Kidney epithelial cell (primary cell): ENCODE results near the gene GPR108. TPM values are rescaled to one million over a fixed set of nuclear protein-coding genes. Genes with fewer than 3 reads are reported as not detected.

ENCODE experiments used
- DNase-seq: peaks from one replicate; pipeline ENCODE4 v3.0.0-alpha.2; 2010; ENCODE audit warnings: low read depth
- H3K27me3 ChIP-seq: 2 replicates; pipeline ENCODE4 v1.6.0; 2011; ENCODE audit warnings: low read length; ENCODE audit not compliant: control insufficient read depth, insufficient read depth
- H3K36me3 ChIP-seq: 2 replicates; pipeline ENCODE4 v1.5.1; 2011; ENCODE audit warnings: low read length; ENCODE audit not compliant: control insufficient read depth, insufficient read depth
- H3K4me3 ChIP-seq: 2 replicates; pipeline ENCODE4 v1.5.1; 2011; ENCODE audit warnings: low read depth, mild to moderate bottlenecking, control low read depth, low read length
- total RNA-seq: library from RNA; depleted of rRNA; stranded (reverse); fragments of >200 nt; gene quantifications from 2 replicates; pipeline ENCODE4 v1.2.3, GENCODE V29; 2015
- TF ChIP-seq, protein P1 (sequence below): IDR thresholded peaks from 2 replicates; pipeline ENCODE4 v1.5.1; 2011; ENCODE audit warnings: mild to moderate bottlenecking, moderate library complexity, low read length, control low read depth, inconsistent platforms; ENCODE audit not compliant: insufficient read depth, poor library complexity, severe bottlenecking

Gene GPR108
- total RNA-seq, 1 donor from 2014 or later = 66.6 TPM

DNA sequence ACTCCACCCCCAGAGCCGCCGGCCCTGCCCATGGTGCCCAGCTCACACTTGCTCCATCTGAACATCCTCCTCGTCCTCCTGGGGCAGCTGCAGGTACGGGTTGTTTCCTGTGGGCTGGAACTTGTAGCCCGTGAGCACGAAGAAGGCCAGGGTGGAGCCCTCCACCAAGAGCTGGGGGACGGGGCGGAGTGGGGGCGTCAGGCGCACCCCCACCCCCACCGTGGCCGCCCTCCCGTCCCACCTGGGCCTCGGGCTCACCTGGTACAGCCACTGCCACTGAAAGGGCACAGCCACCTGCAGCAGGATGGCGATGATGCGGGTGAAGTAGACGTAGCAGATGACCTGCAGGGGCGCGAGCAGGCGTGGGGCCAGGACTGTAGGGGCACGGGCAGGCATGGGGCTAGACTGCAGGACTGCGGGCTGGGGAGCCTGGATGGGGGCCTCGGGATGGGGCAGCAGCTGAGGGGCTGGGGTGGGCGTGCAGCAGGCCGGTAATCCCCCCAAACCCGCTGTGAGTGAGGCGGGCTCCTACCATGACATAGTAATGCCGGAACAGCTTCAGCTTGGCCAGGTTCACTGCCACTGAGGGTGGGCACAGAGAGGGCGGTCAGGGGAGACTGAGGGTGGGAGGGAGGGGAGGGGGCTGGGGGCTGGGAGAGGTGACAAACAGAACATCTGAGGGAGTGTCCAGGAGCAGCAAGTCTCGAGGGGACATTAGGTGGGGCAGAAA, 6.3 kb downstream of the GPR108 start:
- DNase-seq = no peak
- TF ChIP-seq, protein P1, sequence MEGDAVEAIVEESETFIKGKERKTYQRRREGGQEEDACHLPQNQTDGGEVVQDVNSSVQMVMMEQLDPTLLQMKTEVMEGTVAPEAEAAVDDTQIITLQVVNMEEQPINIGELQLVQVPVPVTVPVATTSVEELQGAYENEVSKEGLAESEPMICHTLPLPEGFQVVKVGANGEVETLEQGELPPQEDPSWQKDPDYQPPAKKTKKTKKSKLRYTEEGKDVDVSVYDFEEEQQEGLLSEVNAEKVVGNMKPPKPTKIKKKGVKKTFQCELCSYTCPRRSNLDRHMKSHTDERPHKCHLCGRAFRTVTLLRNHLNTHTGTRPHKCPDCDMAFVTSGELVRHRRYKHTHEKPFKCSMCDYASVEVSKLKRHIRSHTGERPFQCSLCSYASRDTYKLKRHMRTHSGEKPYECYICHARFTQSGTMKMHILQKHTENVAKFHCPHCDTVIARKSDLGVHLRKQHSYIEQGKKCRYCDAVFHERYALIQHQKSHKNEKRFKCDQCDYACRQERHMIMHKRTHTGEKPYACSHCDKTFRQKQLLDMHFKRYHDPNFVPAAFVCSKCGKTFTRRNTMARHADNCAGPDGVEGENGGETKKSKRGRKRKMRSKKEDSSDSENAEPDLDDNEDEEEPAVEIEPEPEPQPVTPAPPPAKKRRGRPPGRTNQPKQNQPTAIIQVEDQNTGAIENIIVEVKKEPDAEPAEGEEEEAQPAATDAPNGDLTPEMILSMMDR = no peak
- H3K27me3 ChIP-seq = no peaks in the 10 kb centered on the region
- peaks cover 1% of the 10 kb centered on the region for H3K36me3 ChIP-seq
- H3K4me3 ChIP-seq = no peak overlapping the region

GRCh38 chr19:6730153-6730804, 7.1 kb downstream of the GPR108 start:
- DNase-seq = no peak
- H3K27me3 ChIP-seq = no peaks in the 10 kb centered on the region
- TF ChIP-seq, protein P1 = no peak
- H3K4me3 ChIP-seq = no peak overlapping the region
- H3K36me3 ChIP-seq = peaks cover 1% of the 10 kb centered on the region

GRCh38 chr19:6729573-6730152, 7.7 kb downstream of the GPR108 start:
- no peaks in the 10 kb centered on the region for H3K27me3 ChIP-seq
- H3K4me3 ChIP-seq = no peak overlapping the region
- peaks cover 1% of the 10 kb centered on the region for H3K36me3 ChIP-seq
- TF ChIP-seq, protein P1 = no peak
- DNase-seq = no peak

GRCh38 chr19:6728346-6728745, 9.0 kb downstream of the GPR108 start:
- H3K4me3 ChIP-seq = no peak overlapping the region
- DNase-seq = no peak
- TF ChIP-seq, protein P1 = no peak
- H3K36me3 ChIP-seq = peaks cover 1% of the 10 kb centered on the region
- H3K27me3 ChIP-seq = no peaks in the 10 kb centered on the region

- H3K4me3 ChIP-seq = no peak overlapping the region
Measured at GRCh38 chr19:6725513-6726231, 11.7 kb downstream of the GPR108 start.

More at GRCh38 chr19:6725513-6726231, 11.7 kb downstream of the GPR108 start:
- DNase-seq = no peak
- Histone ChIP-seq H3K27me3 (no peaks in the 10 kb centered on the region), H3K36me3 (no peaks in the 10 kb centered on the region)
- TF ChIP-seq, protein P1 = no peak
